HG03354 (cell line): ENCODE results near the gene NBAS.
A peak's percentile ranks its signal among the peaks of the same experiment; 100 is the strongest.
"Not testable (repeated sequence)": the region's sequence is repeated elsewhere in the genome, so short reads cannot be mapped to it uniquely, and the experiment has no call there.

Experiments used
- ATAC-seq: cut with Tn5 transposase; IDR thresholded peaks from one replicate; pipeline ENCODE4 v1.9.1; 2021; ENCODE audit warnings: mild to moderate bottlenecking; ENCODE audit not compliant: unreplicated experiment, poor library complexity, severe bottlenecking

NBAS gene

GRCh38 chr2:15253247-15253646 lies 307.9 kb downstream of the NBAS start:
- no peak for ATAC-seq

DNA sequence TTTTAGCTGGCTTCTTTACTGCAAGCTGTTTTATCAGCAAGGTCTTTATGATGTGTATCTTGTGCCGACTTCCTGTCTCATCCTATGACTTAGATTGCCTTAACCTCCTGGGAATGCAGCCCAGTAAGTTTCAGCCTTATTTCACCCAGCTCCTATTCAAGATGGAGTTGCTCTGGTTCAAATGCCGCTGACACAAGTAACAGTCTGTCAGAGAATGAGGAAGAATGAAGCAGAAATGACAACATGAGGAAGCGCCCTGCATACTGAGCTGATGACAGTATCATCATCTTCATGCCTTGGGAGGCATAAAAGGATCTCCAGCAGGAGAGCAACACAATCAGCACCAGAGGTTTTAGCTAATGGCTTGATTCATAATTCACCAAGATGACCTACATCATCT lies 309.4 kb downstream of the NBAS start:
- no peak for ATAC-seq

DNA sequence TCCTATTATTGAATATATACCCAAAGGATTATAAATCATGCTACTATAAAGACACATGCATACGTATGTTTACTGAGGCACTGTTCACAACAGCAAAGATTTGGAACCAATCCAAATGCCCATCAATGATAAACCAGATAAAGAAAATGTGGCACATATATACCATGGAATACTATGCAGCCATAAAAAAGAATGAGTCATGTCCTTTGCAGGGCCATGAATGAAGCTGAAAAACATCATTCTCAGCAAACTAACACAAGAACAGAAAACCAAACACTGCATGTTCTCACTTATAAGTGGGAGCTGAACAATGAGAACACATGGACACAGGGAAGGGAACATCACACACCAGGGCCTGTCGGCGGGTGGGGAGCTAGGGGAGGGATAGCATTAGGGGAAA lies 310.2 kb downstream of the NBAS start:
- ATAC-seq: not testable (repeated sequence)

- ATAC-seq: no peak
Observed at GRCh38 chr2:15246870-15247269, 314.3 kb downstream of the NBAS start.

GRCh38 chr2:15243762-15244161 lies 317.4 kb downstream of the NBAS start:
- ATAC-seq: no peak

DNA sequence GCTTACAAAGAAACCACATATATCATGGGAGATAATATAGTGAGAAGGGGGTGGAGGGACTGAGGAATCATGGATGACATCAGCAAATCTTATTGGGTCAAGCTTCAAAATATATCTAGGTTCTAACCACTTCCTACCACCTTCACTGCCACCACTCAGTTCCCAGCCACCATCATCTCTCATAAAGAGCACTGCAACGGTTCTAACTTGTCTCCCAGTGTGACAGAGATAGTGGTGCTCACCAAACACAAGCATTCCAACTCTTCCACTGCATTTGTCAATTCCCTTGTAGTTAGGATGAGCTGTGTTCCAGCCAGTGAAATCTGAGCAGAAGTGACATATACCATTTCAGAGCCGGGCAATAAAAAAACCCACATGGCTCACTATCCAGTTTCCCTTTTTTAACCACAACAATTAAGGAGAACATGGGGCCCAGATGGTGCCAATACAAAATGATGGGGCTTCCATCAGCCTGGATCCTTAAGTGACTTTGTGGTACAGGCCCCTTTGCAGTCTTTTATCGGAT lies 318.1 kb downstream of the NBAS start:
- ATAC-seq: no peak

DNA sequence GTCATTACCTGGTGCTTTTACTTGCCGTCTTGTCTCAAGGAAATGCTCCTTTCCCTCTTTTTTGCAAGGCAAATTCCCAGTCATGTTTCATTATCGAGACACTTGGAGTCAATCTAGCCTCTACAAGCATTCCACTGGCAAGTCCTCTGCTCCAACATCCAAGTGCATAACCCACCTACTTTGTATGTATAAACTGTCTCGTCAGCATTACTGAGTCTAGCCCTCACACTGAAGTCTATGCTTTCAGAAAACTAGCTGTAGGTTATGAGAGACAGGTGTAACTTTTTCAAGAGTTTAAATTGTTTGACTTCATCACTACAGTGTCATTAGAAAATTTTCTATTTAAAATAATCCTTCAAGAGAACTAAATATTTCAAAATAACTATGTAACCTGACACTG lies 319.2 kb downstream of the NBAS start:
- no peak for ATAC-seq

DNA sequence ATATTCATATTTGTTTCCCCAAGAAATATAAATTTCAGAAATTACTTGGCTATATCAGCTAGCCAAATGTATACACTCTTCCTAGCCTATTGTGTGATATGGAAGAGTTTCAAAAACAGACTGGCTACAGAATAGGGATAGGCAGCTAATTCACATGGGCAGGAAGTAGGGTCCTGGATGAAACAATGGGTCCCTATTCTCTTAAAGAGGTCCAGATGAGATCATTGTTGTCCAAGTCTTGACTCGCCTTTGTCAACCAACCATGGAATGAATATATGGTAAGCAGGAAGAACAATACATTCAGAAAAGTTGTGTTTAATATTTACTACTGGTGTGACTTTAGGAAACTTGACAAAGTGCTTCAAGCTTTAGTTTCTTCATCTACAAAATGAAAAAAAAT lies 319.9 kb downstream of the NBAS start:
- ATAC-seq: no peak

DNA sequence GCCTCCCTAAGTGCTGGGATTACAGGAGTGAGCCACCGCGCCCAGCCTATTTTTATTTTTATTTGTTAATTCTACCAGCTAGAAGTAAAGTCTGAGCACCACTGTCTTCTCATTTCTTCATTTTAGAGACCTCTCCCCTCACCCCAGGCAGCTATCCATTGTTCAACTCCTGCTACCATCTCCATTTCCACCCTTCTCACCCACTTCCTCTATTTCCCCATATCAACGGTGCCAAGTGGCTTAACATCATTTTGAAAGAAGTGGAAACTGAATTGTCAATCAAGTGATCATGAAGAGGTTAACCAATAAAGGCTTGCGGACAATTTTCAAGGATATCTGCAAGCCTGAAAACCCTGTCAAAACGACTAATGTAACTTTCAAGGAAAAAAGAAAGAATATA lies 323.1 kb downstream of the NBAS start:
- no peak for ATAC-seq

DNA sequence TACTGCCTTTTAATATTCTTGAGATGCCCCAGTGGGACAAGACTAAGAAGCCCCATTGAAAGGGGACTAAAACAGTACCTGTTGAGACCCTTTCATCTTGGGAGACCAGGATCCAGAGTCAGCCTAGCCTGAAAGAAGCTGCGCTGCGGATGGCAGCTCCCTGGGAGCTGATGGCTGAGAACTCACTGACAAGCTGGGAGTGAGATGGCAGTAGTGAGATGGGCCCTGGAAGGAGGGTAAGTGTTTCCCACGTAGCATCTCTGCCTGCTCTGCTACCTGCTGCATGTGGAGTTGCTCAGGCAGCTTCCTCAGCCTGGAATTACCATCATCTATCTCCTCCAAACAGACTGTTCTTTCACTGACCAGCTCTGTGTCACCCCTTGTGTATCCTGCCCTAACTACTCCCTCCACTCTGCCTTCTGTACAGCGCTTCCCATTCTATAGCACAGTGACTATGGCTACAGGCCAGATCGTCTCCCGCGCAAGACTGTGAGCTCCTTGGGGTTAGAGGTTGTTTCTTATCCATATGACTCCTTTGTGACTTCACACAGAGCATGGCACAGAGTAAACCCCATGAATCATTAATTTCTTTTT lies 330.4 kb downstream of the NBAS start:
- no peak for ATAC-seq

- no peak for ATAC-seq
Observed at GRCh38 chr2:15226661-15227060, 334.5 kb downstream of the NBAS start.

GRCh38 chr2:15225131-15225530 lies 336.0 kb downstream of the NBAS start:
- ATAC-seq: no peak

GRCh38 chr2:15224641-15225040 lies 336.5 kb downstream of the NBAS start:
- ATAC-seq: no peak

- ATAC-seq: peak; percentile 77
Observed at GRCh38 chr2:15223887-15224286, 337.2 kb downstream of the NBAS start.

DNA sequence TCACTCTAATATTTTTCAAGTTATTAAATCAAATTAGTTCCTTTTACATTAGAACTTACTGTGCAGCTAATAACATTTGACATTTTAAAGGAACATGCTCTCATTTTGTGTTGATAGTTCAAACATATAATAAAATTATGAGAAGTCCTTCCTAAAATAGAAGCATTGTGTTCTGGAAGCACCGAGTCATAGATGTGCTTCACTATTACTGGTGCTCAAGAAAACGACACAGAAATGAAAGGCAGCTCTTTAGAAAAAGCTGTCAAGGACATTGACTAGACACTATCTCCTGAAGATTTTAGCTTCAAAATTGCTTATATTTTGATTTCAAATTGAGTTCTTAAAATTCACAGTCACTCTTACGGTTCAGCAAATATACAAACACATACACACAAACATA lies 338.3 kb downstream of the NBAS start:
- no peak for ATAC-seq

DNA sequence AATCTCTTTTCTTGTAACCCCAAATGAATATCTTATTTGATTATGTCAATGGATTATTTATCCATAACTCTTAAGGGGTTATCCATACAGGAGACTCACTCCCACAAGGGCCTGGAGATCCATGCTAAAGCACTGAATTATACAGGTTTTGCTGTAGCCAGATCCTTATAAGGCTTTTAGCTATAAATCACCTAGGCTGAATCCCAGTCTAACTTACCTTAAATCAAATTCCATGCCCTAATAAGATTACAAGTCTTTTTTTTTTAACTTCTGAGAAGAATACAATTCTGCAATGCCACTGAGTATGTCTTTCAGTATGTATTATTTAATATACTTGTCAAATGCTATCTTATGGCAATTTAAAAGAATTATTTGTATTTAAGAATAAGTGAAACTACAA lies 340.5 kb downstream of the NBAS start:
- ATAC-seq: no peak

DNA sequence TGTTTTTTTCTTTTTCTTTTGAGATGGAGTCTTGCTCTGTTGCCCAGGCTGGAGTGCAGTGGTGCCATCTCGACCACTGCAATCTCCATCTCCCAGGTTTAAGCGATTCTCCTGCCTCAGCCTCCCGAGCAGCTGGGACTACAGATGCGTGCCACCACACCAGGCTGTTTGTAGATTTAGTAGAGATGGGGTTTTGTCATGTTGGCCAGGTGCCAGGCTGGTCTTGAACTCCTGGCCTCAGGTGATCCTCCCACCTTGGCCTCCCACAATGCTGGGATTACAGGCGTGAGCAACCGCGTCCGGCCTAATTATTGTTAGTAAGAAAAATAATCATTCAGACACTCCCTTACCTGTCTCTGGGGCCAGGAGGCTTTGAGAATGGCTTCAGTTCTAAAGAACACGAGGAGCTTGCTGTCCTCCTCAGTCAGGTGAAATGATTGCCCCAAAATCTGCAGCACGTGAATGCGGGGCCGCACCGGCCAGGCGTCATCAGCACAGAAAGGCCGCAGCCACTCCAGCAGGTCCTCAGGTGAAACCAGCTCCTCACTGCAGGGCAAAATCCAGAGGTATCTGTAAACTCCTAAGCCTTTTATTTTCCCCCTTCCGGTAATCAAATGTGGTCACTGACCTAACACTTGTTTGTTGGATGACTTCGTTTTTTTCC lies 342.6 kb downstream of the NBAS start:
- ATAC-seq: no peak

DNA sequence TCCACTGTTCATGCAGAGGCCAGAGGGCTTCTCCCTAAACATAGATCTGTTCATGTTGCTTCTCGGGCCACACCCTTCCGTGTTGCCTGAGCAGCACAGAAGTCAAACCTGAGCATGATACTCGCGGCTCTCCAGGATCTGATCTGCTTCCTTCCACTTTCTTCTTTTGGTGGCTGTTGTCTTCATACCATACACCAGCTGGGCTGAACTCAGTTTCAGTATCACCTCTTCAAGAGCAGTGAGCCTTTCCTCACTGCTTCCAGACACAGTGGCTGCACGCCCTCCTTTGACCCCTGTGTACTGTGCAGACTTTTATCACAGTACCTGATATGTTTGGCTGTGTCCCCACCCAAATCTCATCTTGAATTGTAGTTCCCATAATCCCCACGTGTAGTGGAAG lies 348.9 kb downstream of the NBAS start:
- ATAC-seq: no peak

GRCh38 chr2:15210542-15210941 lies 350.6 kb downstream of the NBAS start:
- ATAC-seq: not testable (repeated sequence)

GRCh38 chr2:15206419-15206818 lies 354.7 kb downstream of the NBAS start:
- no peak for ATAC-seq

DNA sequence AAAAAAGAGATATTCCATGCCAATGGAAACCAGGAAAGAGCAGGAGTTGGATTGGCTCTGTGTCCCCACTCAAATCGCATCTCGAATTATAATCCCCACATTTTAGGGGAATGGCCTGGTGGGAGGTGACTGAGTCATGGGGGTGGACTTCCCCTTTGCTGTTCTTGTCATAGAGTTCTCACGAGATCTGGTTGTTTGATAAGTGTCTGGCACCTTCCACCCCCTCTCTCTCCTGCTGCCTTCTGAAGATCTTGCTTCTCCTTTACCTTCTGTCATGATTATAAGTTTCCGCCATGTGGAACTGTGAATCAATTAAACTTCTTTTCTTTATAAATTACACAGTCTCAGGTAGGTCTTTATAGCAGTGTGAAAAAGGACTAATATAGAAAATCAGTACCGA lies 355.6 kb downstream of the NBAS start:
- ATAC-seq: no peak

GRCh38 chr2:15201009-15201408 lies 360.1 kb downstream of the NBAS start:
- ATAC-seq: no peak
